Inflammatory macrophage (primary cell): ENCODE data around the gene TMPRSS12.
"Not testable (repeated sequence)": the region's sequence is repeated elsewhere in the genome, so short reads cannot be mapped to it uniquely, and the experiment has no call there.

Source experiments
- DNase-seq, 2 donors: peaks; one replicate each; pipeline ENCODE4 v3.0.0-alpha.2; 2020 to 2022

Gene TMPRSS12

DNA sequence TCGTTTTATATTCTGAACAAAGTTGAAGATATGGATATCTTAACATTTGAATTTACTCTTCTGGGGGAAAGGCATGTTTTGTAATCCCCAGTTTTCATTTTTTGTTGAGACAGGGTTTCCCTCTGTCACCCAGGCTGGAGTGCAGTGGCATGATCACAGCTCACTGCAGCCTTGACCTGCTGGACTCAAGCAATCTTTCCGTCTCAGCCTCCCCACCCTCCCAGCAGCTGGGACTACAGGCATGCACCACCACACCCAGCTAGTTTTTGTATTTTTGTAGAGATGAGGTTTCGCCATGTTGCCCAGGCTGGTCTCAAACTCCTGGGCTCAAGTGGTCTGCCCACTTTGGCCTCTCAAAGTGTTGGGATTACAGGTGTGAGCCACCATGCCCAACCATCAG is 84.2 kb downstream of the TMPRSS12 start:
- DNase-seq: not testable (repeated sequence)

DNA sequence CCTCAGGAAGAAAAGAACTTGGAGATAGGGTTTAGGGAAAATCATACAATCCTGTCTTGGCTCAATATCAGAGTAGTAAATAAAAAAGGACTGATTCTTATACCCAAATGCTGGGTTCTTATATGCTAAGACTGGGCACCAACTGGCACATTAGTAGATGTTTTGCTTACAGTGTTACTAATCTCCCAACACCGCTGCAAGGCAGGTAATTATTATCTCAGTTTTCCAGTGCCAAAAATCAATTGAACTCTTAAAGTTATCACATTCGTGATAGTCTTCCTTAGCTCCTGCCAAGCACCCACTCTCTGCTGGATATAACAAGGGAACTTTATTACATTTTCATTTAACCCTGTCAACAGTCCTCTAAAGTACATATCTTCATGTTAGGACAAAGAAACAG is 84.6 kb downstream of the TMPRSS12 start:
- DNase-seq: no peak

DNA sequence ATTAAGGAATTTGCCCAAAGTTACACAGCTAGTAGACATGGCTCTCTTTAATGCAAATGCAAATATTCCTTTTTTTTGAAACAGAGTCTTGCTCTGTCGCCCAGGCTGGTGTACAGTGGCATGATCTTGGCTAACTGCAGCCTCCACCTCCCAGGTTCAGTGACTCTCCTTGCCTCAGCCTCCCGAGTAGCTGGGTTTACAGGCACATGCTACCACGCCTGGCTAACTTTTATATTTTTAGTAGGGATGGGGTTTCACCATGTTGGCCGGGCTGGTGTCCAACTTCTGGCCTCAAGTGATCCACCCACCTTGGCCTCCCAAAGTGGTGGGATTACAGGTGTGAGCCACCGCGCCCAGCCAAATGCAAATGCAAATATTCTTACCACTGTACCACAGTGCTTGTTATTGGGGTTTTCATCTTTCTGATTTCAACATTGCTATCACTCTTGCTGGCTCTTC is 85.1 kb downstream of the TMPRSS12 start:
- no peak for DNase-seq

DNA sequence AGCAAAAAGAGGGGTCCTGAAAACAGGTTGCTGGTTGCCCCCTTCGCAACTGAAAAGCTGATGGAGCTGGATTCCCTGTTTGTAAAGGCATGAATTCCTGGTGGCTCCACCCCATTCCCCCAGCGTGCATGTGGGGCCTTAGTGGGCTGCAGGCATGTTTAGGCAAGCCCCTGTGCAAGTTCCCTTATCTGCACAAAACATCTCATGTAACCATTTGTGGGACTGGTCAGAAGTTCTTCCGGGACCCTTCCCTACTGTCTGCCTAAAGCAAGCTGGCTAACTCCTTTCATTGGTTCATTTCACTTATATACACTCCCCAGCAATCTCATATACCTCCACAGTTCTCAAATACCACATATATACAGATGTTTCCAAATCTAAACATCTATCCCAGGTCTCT is 85.7 kb downstream of the TMPRSS12 start:
- DNase-seq: peak in 1 of 2 donors; percentile 11

DNA sequence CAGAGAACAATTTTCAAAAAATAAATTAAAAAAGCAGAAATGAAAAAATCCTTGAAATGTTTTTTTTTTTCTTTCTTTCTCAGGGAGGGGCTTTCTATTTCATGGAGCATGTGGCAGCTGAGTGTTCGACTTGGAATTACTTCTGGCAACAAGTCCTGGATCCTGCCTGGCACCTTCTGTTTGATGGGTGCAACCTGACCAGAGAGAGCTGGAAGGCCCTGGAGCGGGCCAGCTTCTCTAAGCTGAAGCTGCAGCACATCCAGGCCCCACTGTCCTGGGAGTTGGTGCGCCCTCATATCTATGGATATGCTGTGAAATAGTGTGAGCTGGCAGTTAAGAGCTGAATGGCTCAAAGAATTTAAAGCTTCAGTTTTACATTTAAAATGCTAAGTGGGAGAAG is 87.1 kb downstream of the TMPRSS12 start:
- DNase-seq: no peak

DNA sequence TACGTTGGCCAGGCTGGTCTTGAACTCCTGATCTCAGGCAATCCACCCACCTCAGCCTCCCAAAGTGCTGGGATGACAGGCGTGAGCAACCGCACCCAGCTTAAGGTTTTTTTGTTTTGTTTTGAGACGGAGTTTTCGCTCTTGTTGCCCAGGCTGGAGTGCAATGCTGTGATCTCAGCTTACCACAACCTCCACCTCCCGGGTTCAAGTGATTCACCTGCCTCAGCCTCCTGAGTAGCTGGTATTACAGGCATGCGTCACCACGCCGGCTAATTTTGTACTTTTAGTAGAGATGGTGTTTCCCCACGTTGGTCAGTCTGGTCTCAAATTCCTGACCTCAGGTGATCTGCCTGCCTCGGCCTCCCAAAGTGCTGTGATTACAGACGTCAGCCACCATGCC is 87.8 kb downstream of the TMPRSS12 start:
- not testable (repeated sequence) for DNase-seq

DNA sequence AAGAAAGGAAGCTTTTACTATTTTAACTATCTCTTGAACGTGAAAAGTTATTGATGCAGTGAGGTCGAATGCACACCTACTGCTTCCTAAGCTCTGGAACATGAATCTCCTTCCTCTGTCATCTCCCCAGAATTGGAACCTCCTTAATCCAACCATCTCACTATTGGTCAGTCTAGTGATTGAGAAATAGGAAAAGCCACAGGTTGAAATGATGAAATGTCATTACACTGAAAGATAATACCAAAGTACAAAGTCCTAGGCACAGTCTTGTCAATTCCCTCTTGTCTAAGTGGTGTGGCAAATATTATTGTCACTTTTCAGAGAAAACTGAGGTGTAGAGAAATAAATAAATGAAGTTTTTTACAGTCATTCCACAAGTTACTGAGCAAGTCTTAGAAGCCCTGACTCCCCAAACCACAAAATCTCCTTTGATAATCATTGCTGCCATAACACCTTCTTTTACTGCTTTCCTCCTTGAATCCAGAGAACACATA is 90.1 kb downstream of the TMPRSS12 start:
- no peak for DNase-seq

DNA sequence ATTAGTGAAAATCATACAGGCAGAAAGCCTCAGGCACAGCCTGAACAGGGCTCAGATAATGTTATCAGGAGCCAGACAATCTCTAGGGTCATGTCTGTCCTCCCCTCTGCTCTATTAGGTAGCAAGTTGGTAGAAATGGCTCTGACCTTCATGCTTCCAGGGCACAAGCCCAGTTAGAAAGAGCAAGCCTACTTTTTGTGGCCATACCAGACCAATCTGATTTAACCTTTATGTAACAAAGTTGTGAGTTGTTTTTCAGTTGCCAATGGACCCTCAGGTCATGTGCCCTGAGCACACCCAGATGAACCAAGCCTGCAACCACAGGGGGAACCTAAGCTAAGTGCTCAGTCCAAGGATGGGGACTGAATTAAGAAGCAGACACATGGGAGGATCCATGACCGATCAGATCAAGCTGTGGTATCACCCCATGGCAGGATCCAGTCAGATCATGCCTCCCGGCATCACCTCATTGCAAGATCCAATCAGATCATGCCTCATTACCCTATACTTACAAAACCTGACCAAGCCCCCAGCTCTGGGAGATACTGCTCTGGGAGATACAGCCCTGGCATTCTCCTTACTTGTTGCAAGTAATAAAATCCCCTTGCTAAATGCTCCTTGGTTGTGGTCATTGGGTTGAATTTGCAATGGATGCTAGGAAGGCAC is 90.9 kb downstream of the TMPRSS12 start:
- DNase-seq: peak in 1 of 2 donors; percentile 38

DNA sequence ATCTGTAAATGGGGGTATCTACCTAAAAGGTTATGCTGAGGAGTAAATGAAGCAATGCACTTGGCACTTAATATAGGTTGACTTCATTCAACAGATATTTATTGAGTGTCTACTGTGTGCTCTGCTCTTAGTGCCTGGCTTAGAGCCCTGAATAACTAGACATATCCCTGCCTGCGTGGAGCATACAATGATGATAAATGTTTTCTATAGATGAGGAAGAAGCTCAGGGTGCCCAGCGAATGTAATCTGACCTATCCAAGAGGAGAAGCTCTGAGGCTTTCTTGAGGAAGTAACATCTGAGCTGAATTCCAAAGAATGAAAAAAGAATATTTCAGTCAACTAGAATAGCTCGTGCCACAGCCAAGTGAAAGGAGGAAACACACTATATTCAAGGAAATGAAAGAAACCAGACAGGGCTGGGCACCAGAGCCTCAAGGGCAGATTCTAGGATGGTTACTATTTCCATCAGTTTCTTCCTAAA is 91.7 kb downstream of the TMPRSS12 start:
- DNase-seq: peak; percentile 67 to 76

DNA sequence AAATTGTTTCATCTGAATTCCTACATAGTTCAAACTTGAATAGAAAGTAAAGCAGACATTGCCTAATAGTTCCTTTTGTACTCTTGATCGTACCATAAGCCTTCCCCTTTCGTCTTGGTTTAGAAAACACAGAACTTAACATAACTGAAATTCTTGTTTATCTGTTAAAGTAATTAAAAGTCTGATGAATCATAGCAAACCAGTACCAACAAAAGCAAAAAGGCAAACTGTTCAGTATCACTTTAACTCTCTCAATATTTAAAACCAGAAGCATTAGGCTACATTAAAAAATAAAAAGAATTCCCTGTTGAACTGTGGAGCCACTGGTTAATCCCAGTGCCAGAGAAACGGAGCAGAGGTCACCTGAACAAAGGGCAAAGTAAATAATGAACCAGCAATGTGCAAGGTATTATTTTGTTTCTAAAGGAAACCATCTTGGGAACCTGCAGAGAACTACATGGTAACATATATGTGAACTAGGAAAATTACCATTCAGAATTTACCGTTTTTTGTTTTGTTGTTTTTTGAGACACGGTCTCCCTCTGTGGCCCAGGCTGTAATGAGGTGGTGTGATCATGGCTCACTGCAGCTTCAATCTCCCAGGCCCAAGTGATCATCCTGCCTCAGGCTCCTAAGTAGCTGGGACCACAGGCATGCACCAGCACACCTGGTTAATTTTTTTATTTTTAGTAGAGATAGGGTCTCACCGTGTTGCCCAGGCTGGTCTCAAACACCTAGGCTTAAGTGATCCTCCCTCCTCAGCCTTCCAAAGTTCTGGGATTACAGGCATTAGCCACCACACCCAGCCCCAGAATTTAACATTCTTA is 92.5 kb downstream of the TMPRSS12 start:
- DNase-seq: peak; percentile 16 to 68

DNA sequence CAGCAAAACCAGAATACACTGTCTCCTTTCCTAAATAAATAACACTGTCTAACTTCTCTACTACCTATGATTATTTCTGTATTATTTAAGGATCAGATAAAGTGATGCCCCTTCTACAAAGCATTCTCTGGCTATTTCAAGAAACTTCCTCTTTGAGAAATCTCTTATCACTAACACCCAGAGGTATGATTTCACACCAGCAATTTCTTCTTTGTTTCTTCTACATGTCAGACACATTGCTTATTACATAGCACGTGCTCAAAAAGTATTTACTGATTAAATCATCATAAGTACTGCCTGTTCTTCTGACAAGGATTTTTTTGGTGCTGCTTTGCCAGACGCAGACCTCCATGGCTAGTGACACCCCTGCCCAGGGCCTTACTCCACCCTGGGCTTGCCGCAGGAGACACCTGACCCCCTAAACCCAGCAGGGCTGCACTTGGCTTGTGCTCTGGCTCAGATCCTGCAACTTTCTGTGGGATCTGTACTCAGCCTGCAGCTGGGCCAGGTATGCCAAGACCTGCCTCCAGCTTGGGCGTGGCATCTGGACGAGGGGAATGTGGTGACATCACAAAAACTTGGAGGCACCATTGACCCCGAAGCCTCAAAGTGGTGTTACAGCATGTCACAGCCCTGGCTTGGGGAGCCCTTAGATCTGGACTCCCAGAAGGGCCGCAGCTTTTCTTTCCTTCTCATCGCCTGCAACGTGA is 94.2 kb downstream of the TMPRSS12 start:
- no peak for DNase-seq
